ENCODE data around the gene TCF7.

Gene TCF7
- total RNA-seq: 253 to 303 reads per million in 2 donors

GRCh38 chr5:134113902-134114875 is at the start of gene TCF7:
Gene TCF7 (plus strand): TSS chr5:134114681. CDS start chr5:134114907, 226 bp downstream.
- DNase-seq: peak; percentile 55 to 76 (median 70)

GRCh38 chr5:134069553-134069952 is 44.9 kb upstream of the TCF7 start:
- no peak for DNase-seq

GRCh38 chr5:134070725-134071613 is 43.5 kb upstream of the TCF7 start:
- no peak for DNase-seq

GRCh38 chr5:134071614-134072207 is 42.8 kb upstream of the TCF7 start:
- no peak for DNase-seq

GRCh38 chr5:134072471-134073210 is 41.8 kb upstream of the TCF7 start:
- no peak for DNase-seq

GRCh38 chr5:134073404-134073803 is 41.1 kb upstream of the TCF7 start:
- DNase-seq: no peak

- DNase-seq: no peak
These were observed 39.4 kb upstream of the TCF7 start for GRCh38 chr5:134075102-134075501.

- no peak for DNase-seq
These were observed 36.4 kb upstream of the TCF7 start for GRCh38 chr5:134077926-134078580.

GRCh38 chr5:134079748-134080581 is 34.5 kb upstream of the TCF7 start:
- DNase-seq: peak in 2 of 5 experiments; percentile 49 to 58

GRCh38 chr5:134082264-134082992 is 32.1 kb upstream of the TCF7 start:
- no peak for DNase-seq

GRCh38 chr5:134083517-134083916 is 31.0 kb upstream of the TCF7 start:
- no peak for DNase-seq

- DNase-seq: no peak
These were observed 30.4 kb upstream of the TCF7 start for GRCh38 chr5:134084022-134084565.

GRCh38 chr5:134084570-134084969 is 29.9 kb upstream of the TCF7 start:
- DNase-seq: no peak

GRCh38 chr5:134085411-134085810 is 29.1 kb upstream of the TCF7 start:
- DNase-seq: no peak

- DNase-seq: no peak
These were observed 28.1 kb upstream of the TCF7 start for GRCh38 chr5:134086225-134086942.

- DNase-seq: peak; percentile 29 to 85 (median 69)
These were observed 27.6 kb upstream of the TCF7 start for GRCh38 chr5:134086943-134087305.

GRCh38 chr5:134088291-134088690 is 26.2 kb upstream of the TCF7 start:
- DNase-seq: no peak

- DNase-seq: no peak
These were observed 25.4 kb upstream of the TCF7 start for GRCh38 chr5:134088994-134089560.

- no peak for DNase-seq
These were observed 24.0 kb upstream of the TCF7 start for GRCh38 chr5:134090522-134090921.
